ENCODE data around the gene CHST12. TPM values are rescaled to one million over a fixed set of nuclear protein-coding genes. Genes with fewer than 3 reads are reported as not detected.

The CHST12 gene
- total RNA-seq, 1 experiment from 2014 or later = 19.3 TPM

DNA sequence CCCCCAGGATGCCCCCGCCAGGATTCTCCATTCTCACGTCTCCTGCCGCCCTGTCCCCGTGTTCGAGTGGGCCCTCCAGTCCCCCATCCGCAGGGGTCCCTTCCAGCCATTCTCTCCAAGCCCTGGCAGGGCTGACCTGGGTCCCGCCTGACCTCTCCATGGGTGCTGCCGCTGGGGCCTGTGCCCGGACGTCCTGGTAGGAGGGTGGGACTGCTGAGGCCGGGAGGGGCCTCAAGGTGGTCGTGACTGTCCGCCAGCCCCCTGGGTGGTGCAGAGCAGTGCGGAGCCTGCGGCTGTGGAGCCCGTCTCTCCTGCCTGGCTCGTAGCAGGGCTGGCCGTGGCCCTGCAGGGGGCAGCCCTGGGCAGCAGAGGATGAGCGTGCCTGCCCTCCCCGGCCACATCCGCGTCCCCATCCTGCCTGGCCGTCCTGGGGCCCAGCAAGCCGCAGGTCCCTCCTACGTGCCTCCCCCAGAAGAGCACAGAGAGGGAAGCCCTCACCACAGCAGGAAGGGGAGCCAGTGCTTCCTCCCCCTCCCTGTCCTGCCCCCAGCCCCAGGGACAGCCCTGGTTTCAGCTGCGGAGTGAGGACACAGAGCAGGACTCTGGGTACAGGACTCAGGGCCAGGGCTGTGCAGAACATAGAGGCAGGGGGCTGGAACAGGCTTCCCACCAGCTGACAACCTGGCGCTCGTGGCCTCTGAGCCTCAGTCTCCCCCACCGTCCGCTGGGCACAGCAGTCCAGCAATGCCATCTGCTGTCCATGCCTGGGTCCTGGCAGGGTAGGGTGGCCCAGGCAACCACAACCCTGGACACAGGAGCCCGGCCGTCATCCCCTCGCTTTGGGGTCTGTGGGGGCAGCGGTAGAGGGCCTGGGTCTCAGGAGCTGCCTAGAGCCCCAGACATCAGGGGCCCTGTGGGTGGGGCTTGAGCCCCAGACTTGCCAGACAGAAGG lies 74.3 kb downstream of the CHST12 start:
- Histone ChIP-seq H3K4me1 (ENCODE audit: insufficient read depth, low read length) (no peaks in the 10 kb centered on the region; the same call in 1 of the 2 replicates), H2AK5ac (ENCODE audit: insufficient read length, low read length) (no peak overlapping the region), H3T11ph (ENCODE audit: low read length) (no peak overlapping the region), H2BK15ac (ENCODE audit: low read depth, low read length) (no peak overlapping the region), H4K5ac (ENCODE audit: insufficient read length, low read depth, low read length) (no peak overlapping the region), H2AFZ (ENCODE audit: low read length) (no peak overlapping the region), H2BK20ac (ENCODE audit: low read depth, low read length, poor library complexity, severe bottlenecking) (no peak overlapping the region), H3K79me2 (ENCODE audit: insufficient read depth, low read length) (no peaks in the 10 kb centered on the region), H3K23ac (ENCODE audit: insufficient read length, low read depth, low read length) (no peak overlapping the region), H3K9ac (ENCODE audit: extremely low read depth, insufficient read length, low read length) (no peak overlapping the region), H3K23me2 (ENCODE audit: insufficient read length, low read depth, low read length, poor library complexity, severe bottlenecking) (no peaks in the 10 kb centered on the region), H3K27ac (ENCODE audit: insufficient read length, low read depth, low read length) (no peak overlapping the region), H2BK5ac (ENCODE audit: insufficient read length, low read length) (no peak overlapping the region), H3K9me3 (ENCODE audit: control insufficient read depth, low read depth, low read length) (no peaks in the 10 kb centered on the region), H3K18ac (ENCODE audit: insufficient read length, low read depth, low read length) (no peak overlapping the region), H2BK12ac (ENCODE audit: insufficient read length, low read depth, low read length) (no peak overlapping the region), H4K20me1 (ENCODE audit: control insufficient read depth, insufficient read depth, insufficient read length) (no peaks in the 10 kb centered on the region), H3K4me2 (ENCODE audit: insufficient read depth, insufficient read length, low read length) (no peak overlapping the region), H3K14ac (ENCODE audit: insufficient read depth, low read length) (no peak overlapping the region), H3K56ac (ENCODE audit: insufficient read length, low read depth, low read length) (no peak overlapping the region), H4K8ac (replicated peaks; ENCODE audit: insufficient read length, low read depth, low read length) (no peak overlapping the region), H3K79me1 (ENCODE audit: insufficient read depth, low read depth, low read length, poor library complexity, severe bottlenecking) (no peaks in the 10 kb centered on the region), H4K91ac (ENCODE audit: insufficient read length, low read depth, low read length) (no peak overlapping the region), H2BK120ac (ENCODE audit: low read depth, low read length, poor library complexity, severe bottlenecking) (no peak overlapping the region), H3K27me3 (ENCODE audit: insufficient read depth, low read length) (no peaks in the 10 kb centered on the region), H3K4ac (ENCODE audit: low read depth, low read length) (no peak overlapping the region)
- Mint-ChIP-seq H3K4me1 (peaks cover 9 to 20% of the 10 kb centered on the region in 2 experiments), H3K36me3 (ENCODE audit: insufficient read depth in 1 of 3, low read depth in 3 of 3) (no peaks in the 10 kb centered on the region), H3K27ac (no peak overlapping the region), H3K27me3 (ENCODE audit: low read depth) (peaks cover 4% of the 10 kb centered on the region), H3K4me3 (no peak overlapping the region), H3K9me3 (peaks cover 0 to 2% of the 10 kb centered on the region in 2 experiments; a peak in 3 of 5 replicates)
- no CpG with 5 or more reads among the region's 34 CpGs for WGBS (ENCODE audit: extremely low coverage, insufficient read length, low lambda C conversion rate)
- peak; percentile 81 for DNase-seq
- TF ChIP-seq CTCF (conservative IDR thresholded peaks at IDR 0.05) = peak; percentile 78

All from H9 (cell line).